Measurements from ENCODE around the gene PARVG. TPM values are rescaled to one million over a fixed set of nuclear protein-coding genes. Genes with fewer than 3 reads are reported as not detected.
"Not testable (repeated sequence)": the region's sequence is repeated elsewhere in the genome, so short reads cannot be mapped to it uniquely, and the experiment has no call there.

The PARVG gene
- total RNA-seq, 1 donor from 2014 or later, result 65.9 TPM

DNA sequence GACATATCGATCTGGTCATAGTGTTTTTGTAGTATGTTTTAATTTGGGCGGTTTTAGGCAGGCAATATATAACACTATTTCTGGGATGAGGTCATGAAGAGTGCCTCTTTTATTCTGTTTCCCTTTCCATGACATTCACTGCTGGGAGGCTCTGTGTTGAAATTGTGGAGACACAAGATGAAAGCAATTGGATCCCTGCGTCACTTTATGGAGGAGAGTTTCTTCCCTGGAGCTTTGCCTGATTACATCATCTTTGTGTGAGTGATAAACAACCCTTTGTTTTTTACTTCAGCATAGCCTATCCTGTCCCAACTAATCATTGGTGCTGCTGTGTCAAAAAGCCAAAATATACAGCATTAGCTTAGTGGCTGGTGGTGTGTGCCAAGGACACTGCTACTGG is 48.6 kb downstream of the PARVG start:
- TF ChIP-seq CTCF (IDR thresholded peaks at IDR 0.05), result no peak
- intact Hi-C loops (cut with DNase I), result no loop called here
- Histone ChIP-seq H3K9me3 (no peaks in the 10 kb centered on the region), H3K27me3 (peaks cover 16% of the 10 kb centered on the region), H3K4me3 (no peak overlapping the region), H3K4me1 (no peaks in the 10 kb centered on the region), H3K36me3 (no peaks in the 10 kb centered on the region), H3K27ac (no peak overlapping the region)
- DNase-seq, result no peak
- ATAC-seq, result no peak

- intact Hi-C loops (cut with DNase I), result no loop called here
- no peak for TF ChIP-seq CTCF (IDR thresholded peaks at IDR 0.05)
- peaks cover 16% of the 10 kb centered on the region for H3K27me3 ChIP-seq
Measured at GRCh38 chr22:44229809-44230208, 49.1 kb downstream of the PARVG start.

DNA sequence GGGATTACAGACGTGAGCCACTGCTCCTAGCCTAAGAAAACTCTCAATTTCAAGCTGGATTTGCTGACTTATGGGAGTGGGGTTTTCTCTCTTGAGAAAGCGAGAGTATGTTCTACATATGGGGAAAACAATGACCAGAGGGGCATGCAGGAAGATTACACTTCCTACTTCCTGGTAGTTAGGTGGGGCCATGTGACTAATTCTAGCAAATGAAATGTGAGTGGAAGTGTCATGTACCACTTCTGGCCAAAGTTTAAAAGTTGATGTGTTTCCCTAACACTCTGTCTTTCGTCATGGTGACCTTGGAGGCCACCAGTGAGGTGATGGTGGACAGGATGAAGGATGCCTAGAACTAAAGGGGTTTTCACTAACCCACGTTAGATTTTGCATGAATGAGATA is 50.5 kb downstream of the PARVG start:
- Histone ChIP-seq H3K27ac (no peak overlapping the region), H3K4me3 (no peak overlapping the region), H3K4me1 (no peaks in the 10 kb centered on the region), H3K36me3 (no peaks in the 10 kb centered on the region), H3K27me3 (peaks cover 7% of the 10 kb centered on the region), H3K9me3 (no peaks in the 10 kb centered on the region)
- TF ChIP-seq CTCF (IDR thresholded peaks at IDR 0.05), result no peak
- intact Hi-C loops (cut with DNase I), result no loop called here
- ATAC-seq (no peak), DNase-seq (no peak)

More at GRCh38 chr22:44229809-44230208, 49.1 kb downstream of the PARVG start:
- Histone ChIP-seq H3K4me1 (no peaks in the 10 kb centered on the region), H3K36me3 (no peaks in the 10 kb centered on the region), H3K27ac (no peak overlapping the region), H3K4me3 (no peak overlapping the region), H3K9me3 (no peaks in the 10 kb centered on the region)
- ATAC-seq (no peak), DNase-seq (no peak)

DNA sequence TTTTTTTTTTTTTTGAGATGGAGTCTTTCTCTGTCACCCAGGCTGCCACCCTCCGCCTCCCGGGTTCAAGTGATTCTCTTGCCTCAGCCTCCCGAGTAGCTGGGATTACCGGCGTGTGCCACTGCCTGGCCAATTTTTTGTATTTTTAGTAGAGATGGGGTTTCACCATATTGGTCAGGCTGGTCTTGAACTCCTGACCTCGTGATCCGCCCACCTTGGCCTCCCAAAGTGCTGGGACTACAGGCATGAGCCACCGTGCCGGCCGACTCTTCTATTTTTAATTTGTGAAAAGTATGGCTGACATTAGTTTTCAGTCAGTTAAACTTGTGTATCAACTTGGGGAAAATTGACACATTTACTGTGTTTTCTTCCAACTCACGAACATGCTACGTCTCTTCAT is 53.6 kb downstream of the PARVG start:
- ATAC-seq; DNase-seq; H3K9me3 ChIP-seq; H3K4me1 ChIP-seq; H3K27me3 ChIP-seq; H3K4me3 ChIP-seq; H3K36me3 ChIP-seq; H3K27ac ChIP-seq; intact Hi-C loops (cut with DNase I): not testable (repeated sequence)

- no peaks in the 10 kb centered on the region for H3K36me3 ChIP-seq
- H3K4me3 ChIP-seq, result no peak overlapping the region
- H3K27ac ChIP-seq, result no peak overlapping the region
- no peaks in the 10 kb centered on the region for H3K4me1 ChIP-seq
- H3K9me3 ChIP-seq, result no peaks in the 10 kb centered on the region
- DNase-seq (no peak), ATAC-seq (no peak)
- TF ChIP-seq CTCF (IDR thresholded peaks at IDR 0.05), result no peak
- H3K27me3 ChIP-seq, result no peaks in the 10 kb centered on the region
- intact Hi-C loops (cut with DNase I), result no loop called here
Measured at GRCh38 chr22:44237290-44237689, 56.6 kb downstream of the PARVG start.

DNA sequence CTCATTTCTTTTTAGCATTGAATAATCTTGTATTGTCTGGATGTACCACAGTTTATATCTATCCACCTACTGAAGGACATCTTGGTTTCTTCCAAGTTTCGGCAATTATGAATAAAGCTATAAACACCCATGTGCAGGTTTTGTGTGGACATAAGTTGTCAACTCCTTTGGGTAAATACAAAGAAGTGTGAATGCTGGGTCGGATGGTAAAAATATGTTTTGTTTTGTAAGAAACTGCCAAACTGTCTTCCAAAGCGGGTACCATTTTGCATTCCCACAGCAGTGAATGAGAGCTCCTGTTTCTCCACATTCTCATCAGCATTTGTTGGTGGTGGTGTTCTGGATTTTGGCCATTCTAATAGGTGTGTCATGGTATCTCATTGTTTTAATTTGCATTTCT is 60.4 kb downstream of the PARVG start:
- H3K27ac ChIP-seq; H3K4me1 ChIP-seq; H3K36me3 ChIP-seq; H3K9me3 ChIP-seq; H3K4me3 ChIP-seq; ATAC-seq; DNase-seq; intact Hi-C loops (cut with DNase I): not testable (repeated sequence)
- peaks cover 18% of the 10 kb centered on the region for H3K27me3 ChIP-seq

Measured in upper lobe of right lung (tissue), 1 donor.